Measurements from ENCODE around the gene CRYGD. TPM values are rescaled to one million over a fixed set of nuclear protein-coding genes. Genes with fewer than 3 reads are reported as not detected.
A peak's percentile ranks its signal among the peaks of the same experiment; 100 is the strongest.

The CRYGD gene
- total and polyA plus RNA-seq, 2 of the 13 experiments (the other 11 are each of a cell fraction or from before 2014, with no cell fraction given), result not detected

DNA sequence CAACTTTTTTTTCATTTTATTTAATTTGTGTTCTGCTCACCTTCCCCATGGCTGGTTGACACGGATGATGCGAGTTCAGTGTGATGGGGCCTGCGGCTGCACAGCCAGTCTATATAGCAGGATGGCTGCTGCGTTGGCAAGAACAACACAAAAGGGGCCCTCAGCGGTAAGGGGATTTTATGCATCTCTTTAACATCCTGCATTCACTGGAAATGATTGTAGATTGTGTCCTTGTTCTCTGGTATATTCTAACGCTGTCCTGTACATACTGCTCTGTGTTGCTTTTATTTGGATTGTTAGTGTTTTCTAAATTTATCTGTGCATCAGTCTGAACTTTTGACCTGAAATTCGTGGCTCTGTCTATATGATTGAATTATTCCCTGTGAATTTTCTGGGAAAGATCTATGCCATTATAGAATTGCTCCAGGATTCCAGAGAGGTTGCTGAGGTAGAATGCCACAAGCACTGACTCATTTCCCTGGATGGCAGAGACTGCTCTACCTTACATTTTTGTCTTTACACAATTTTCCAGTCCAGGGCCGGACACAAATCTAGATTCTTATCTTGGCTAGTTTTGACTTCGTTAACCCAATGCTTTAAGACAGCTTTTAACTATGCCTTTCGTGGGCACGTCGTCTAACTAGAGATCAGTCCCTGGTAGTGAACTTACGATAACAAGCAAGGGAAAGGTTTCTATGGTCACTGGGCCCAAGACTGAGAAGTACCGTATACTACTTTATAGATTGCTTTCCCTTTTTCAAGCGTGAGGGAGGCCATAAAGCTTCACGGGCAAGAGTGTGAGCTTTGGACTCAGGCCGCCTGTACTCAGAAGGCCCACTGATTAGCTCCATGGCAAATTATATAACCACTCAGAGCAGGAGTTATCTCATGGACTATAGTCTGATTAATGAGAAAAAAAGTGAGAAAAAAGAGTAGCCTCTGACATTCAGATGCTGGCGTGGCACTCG is 5.7 kb upstream of the CRYGD start, which contains the start of gene CRYGC (continued):
- TF ChIP-seq ZNF160 (CRISPR knock-in tag; IDR thresholded peaks at IDR 0.05) (no peak), RARA (CRISPR knock-in tag; IDR thresholded peaks at IDR 0.05) (peak; percentile 49; the same call in 1 of the 2 replicates), ZBTB3 (CRISPR knock-in tag; IDR thresholded peaks at IDR 0.05; ENCODE audit: borderline replicate concordance, low read depth) (no peak), ZNF720 (CRISPR knock-in tag; IDR thresholded peaks at IDR 0.05) (no peak), ZBTB26 (CRISPR knock-in tag; IDR thresholded peaks at IDR 0.05; ENCODE audit: borderline replicate concordance) (peak; percentile 57; the same call in 1 of the 2 replicates), ZNF687 (CRISPR knock-in tag; IDR thresholded peaks at IDR 0.05) (no peak), GLMP (CRISPR knock-in tag; IDR thresholded peaks at IDR 0.05; ENCODE audit: borderline replicate concordance) (no peak), ZNF737 (CRISPR knock-in tag; IDR thresholded peaks at IDR 0.05; ENCODE audit: borderline replicate concordance) (no peak), ZMAT5 (CRISPR knock-in tag; IDR thresholded peaks at IDR 0.05; ENCODE audit: borderline replicate concordance, low read depth) (no peak), ARNT2 (CRISPR knock-in tag; IDR thresholded peaks at IDR 0.05; ENCODE audit: low read depth) (no peak), REST (IDR thresholded peaks at IDR 0.05; ENCODE audit: borderline replicate concordance in 1 of 2, low read depth in 1 of 2, low read length in 2 of 2) (0 out of 4 replicates have a peak, but pooled peaks of 1 of the 2 experiments have one; percentile 50), ZNF747 (CRISPR knock-in tag; IDR thresholded peaks at IDR 0.05; ENCODE audit: borderline replicate concordance) (no peak), JUNB (CRISPR knock-in tag; IDR thresholded peaks at IDR 0.05; ENCODE audit: borderline replicate concordance) (no peak), REPIN1 (CRISPR knock-in tag; IDR thresholded peaks at IDR 0.05; ENCODE audit: borderline replicate concordance, low read depth) (peak; percentile 40; the same call in 1 of the 2 replicates), ZNF678 (CRISPR knock-in tag; IDR thresholded peaks at IDR 0.05) (no peak)

Measured in HepG2 (cell line).